D341Med (cell line): ENCODE data around the gene ABCC2.
"Not testable (repeated sequence)": the region's sequence is repeated elsewhere in the genome, so short reads cannot be mapped to it uniquely, and the experiment has no call there.

ENCODE experiments used
- DNase-seq: peaks from one replicate; pipeline ENCODE4 v3.0.0; 2012; ENCODE audit warnings: low spot score

The ABCC2 gene

GRCh38 chr10:99809481-99809880 is 27.0 kb downstream of the ABCC2 start:
- DNase-seq: no peak

DNA sequence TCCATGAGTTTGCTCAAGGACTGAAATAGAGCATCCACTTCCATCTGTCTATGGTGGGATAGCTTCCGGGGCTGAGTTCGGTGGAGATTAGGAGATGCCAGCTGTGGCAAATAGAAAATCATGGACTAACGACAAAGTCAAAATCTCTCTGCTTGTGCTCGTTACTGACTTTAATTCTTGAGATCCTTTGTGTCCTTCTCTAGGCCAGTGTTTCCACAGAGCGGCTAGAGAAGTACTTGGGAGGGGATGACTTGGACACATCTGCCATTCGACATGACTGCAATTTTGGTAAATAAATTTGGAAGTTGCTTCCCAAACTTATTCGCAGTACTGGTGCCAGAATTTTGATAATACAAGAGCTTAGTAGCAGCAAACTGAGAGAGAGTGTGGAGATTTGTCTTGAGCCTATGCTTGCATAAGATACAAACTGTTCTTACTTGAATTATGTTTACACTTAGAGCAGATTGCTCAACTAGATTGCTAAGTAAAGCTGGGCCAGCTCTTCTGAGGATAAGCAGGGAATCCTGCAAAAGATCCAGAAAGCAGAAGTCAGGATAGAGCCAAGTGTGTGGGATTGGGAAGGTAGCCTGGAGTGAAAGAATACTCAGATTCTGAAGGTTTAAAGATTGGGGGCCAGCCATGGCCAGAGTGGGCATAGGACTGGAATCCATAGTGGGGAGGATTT is 27.6 kb downstream of the ABCC2 start:
- DNase-seq: no peak

DNA sequence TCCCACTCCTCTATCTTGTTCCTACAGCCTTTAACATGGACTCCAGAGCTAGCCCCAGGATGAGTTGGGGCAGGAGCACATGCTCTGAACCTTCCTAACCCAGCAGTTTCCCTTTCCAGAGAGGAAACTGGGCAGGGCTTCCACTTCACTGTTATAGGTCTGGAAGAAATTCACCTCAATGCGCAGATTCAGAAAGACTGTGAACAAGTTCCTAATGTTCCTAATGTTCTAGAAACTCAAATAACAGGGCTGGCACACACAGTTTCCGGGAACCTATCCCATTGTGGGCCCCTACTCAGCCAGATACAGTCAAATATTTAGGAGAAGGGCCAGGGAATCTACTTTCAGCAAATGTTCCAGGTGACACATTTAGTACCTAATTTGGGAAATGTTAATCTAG is 29.7 kb downstream of the ABCC2 start:
- no peak for DNase-seq

- DNase-seq: no peak
Observed at GRCh38 chr10:99814143-99814542, 31.7 kb downstream of the ABCC2 start.

- no peak for DNase-seq
Observed at GRCh38 chr10:99815621-99816020, 33.2 kb downstream of the ABCC2 start.

- no peak for DNase-seq
Observed at GRCh38 chr10:99827936-99828335, 45.5 kb downstream of the ABCC2 start.

DNA sequence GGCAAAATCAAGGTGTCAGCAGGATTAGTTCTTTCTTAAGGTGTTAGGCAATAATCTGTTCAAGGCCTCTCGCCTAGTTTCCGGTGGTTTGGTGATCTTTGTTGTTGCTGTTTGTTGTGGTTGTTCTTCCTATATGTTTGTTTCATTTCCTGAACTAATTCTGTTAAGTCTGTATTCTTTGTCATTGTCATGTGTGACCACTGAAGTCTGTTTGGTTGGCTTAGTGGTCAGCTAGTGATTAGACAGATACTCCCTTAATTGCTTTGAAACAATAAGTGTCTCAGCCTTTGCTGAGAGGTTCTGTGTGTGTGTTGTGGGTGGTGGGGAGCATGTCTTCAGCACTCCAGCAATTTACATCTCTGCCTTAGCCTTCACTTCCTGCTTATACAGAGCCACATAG is 46.0 kb downstream of the ABCC2 start:
- DNase-seq: no peak

GRCh38 chr10:99832439-99832838 is 50.0 kb downstream of the ABCC2 start:
- DNase-seq: no peak

DNA sequence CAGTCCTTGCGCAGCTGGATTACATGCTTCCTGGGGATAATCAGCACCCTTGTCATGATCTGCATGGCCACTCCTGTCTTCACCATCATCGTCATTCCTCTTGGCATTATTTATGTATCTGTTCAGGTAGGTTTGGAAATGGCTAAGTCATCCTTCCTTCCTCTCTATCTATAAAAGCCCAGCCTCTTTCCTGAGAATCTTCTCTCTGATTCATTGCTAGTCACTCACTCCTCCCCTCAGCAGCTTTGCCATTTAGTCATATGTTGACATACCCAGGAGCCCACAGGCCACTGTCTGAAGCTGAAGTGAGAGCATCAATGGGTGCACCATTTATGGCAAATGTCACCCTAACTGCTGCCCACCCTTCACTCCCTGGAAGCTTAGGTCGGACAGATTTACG is 52.0 kb downstream of the ABCC2 start:
- no peak for DNase-seq

GRCh38 chr10:99835947-99836346 is 53.5 kb downstream of the ABCC2 start:
- DNase-seq: no peak

GRCh38 chr10:99836711-99837110 is 54.3 kb downstream of the ABCC2 start:
- no peak for DNase-seq

DNA sequence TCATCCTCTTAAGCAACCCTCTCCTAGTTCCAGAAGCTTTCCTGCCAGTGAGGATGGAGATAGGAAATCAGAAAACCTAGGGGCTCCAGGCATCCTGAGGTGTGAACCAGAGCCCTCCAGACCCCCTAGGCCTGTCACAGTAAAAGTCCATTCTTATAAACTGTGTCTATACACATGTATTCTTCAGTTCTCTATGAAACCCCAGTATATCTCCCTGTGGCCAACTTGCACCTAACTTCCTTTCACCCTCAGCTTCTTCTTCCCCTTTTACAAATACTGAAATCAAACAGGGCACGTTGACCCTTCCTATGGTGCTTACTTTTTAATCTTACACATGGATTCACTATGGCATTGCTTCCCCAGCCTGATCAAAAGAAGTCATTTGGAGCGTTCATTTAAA is 58.4 kb downstream of the ABCC2 start:
- DNase-seq: not testable (repeated sequence)

- no peak for DNase-seq
Observed at GRCh38 chr10:99841746-99842145, 59.3 kb downstream of the ABCC2 start.

DNA sequence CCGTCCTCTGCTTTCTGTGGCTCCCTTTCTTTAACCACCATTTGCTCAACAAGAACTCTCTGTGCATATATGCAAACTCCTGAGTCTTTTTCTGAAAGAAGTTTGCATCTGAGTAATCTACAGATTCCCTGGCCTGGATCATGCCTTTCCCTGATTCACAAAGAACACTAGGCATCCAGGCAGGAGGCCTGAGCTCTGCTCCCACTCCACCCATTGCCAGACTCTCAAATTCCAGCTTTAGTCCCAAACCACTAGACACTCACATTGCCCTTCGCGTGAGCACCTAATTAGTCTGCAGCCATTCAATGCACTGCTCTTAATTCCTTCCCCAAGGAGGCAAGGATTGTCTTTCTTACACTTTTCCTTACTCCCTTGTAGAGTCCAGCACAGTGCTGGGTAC is 60.9 kb downstream of the ABCC2 start:
- no peak for DNase-seq

DNA sequence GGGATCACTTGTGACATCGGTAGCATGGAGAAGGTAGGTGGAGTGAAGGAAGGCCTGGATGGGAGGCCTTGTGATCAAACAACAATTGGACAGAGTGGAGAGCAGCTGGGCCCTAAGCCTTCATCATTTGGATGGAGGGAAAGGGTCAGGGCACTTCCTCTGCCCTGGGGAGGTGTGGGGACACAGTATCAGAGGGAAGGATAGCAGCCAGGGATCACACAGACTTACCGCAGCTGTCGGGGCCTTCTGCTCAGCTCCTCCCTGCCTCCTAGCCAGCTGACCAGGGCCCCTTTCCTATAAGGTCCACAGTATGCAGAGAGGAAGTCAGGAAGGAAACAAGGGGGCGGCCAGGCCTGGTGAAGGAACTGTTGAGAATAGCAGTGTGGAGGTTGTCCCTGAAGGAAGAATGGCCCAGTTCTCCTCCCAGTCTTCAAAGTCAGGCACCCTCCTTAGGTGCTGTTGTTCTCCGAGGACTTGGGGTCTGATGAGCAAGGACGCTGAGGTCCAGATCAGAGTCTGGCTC is 62.1 kb downstream of the ABCC2 start:
- DNase-seq: no peak

DNA sequence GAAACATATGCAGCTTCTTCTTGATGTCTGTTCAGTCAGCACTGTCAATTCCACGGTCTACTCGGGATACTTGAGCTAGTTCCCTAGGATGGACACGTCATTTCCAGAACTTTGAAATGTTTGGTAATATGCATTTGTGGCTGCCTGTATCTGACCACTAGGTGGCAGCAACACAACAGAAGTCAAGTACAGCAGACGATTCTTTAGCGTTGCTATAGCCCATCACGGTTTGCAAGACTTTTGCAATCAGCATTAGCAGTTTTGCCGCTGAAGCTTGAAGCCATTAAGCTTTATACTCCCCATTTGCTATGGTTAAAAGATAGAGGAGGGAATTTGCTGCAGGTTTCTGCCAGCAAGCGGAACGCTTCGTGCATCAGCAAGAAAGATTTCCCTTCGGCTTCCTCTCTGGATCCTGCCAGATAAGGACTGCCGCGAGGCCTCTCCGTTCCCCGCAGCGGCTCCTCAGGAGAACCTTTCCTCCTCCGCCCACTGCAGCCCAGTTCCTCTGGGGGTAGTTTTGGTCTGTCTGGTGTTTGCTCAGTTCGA is 63.5 kb downstream of the ABCC2 start:
- DNase-seq: peak; percentile 61

GRCh38 chr10:99849057-99849456 is 66.6 kb downstream of the ABCC2 start:
- DNase-seq: no peak

GRCh38 chr10:99849536-99849935 is 67.1 kb downstream of the ABCC2 start:
- no peak for DNase-seq

- DNase-seq: no peak
Observed at GRCh38 chr10:99850021-99850766, 67.8 kb downstream of the ABCC2 start.

DNA sequence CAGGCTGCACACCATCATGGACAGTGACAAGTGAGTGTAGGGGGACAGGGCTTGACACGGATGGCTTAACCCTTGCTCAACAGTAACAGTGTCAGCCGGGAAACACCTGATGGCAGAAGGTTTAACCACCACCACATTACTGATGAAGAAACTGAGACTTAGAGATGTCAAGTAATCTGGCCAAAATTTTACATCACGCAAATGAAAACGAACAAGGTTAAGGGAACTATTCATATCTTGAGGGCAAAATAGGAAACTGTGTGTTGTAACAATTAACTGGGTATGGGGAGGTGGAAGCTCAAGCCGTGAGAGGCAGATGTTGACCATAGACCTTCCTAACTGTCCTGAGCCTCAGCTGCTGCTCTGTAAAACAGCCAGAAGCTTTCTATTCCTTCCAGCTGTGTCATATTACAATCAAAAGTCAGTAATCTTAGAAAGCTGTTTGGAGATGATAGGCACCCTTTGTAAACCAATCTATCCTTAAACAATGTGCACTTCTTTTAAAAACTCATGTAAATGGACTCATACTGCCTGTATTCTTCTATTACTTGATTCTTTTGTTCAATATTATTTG is 68.4 kb downstream of the ABCC2 start:
- DNase-seq: no peak

DNA sequence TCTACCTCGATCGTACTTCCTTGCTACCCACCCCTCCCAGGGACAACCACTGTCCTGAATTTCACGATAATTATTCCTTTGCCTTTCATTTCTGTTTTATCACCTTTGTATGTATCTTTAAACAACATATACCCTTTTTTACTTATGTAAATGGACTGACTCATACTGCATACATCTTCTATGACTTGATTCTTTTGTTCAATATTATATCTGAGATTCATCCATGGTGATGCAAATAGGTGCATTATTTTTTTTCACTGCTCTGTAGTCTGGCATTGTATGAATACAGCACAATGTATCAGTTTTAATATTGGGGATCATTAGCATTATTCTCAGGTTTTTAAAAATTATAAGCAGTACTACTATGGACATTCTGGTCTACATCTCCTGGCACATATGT is 69.4 kb downstream of the ABCC2 start:
- no peak for DNase-seq

- DNase-seq: no peak
Observed at GRCh38 chr10:99852481-99853213, 70.2 kb downstream of the ABCC2 start.
